ENCODE data around the gene GRXCR2.

GRXCR2 gene

GRCh38 chr5:145835848-145836239 is 37.0 kb downstream of the GRXCR2 start:
- no peak for DNase-seq (ENCODE audit: low read depth in 2 of 2)

DNA sequence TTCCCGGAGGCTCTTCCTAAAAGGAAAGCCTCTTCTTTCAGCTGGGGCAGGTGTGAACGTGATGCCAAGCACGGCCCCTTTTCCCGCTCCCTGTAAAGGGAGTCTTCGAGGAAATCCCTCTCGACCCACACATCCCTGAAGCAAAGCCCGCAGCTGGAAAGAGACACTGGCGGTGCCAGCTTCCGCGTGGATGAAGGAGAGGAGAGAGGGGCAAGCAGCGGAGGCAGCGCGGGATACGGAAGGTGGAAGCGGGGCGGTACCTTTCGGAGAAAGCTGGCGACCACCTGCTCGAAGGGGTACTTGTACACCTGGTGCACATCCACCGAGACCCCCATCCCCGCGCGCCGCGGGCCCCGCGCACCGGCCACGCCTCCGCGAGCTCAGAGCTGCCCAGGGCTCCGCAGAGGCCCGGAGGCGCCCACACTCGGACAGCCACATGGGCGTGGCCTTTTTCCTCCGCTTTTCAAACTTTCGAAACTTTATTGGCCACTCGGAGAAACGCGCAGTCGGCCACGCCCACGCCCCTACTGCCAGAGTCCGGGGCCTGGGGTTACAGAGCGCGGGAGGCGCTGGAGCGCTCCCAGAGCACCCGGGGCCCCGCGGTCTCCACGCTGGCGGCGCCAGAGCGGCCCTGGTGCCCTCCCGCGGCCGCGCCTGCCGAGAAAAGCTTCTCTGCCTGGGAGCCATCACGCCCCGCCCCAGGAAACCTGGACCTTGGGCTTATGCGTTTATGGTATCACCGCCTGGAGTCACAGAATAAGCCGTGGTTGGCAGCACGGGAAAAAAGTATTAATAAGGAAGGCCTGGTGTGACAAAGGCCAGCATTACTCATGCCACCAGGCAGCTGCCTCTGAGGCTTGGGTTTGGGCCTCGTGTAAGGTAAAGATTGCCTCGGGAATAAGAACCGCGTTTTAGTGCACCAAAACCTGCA is 37.6 kb downstream of the GRXCR2 start, which contains the start of gene PRELID2:
Gene PRELID2 (minus strand): TSS at position 426 of the 931 bp plus-strand sequence. CDS start 91 bp downstream, at position 335.
- peak in 1 of 2 donors; percentile 2 for DNase-seq (ENCODE audit: low read depth in 2 of 2)

DNA sequence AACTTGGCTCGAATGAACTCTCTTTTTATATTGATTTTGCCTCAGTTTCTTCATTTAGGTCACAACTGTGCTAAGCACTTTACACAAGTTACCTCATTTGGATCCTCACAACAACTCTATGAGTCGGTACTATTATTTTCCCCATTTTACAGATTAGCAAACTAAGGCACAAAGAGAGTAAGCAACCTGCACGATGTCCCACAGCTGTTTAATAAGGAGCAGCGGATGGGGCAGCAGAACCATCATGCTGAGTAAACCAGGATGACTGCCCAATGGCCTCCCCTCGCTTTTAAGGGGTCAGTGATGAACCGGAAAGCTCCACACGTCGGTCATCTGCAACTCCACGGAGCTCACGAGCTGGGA is 38.3 kb downstream of the GRXCR2 start:
- DNase-seq (ENCODE audit: low read depth in 2 of 2) = no peak

- DNase-seq (ENCODE audit: low read depth in 2 of 2) = no peak
Observed at GRCh38 chr5:145833631-145834200, 39.1 kb downstream of the GRXCR2 start.

DNA sequence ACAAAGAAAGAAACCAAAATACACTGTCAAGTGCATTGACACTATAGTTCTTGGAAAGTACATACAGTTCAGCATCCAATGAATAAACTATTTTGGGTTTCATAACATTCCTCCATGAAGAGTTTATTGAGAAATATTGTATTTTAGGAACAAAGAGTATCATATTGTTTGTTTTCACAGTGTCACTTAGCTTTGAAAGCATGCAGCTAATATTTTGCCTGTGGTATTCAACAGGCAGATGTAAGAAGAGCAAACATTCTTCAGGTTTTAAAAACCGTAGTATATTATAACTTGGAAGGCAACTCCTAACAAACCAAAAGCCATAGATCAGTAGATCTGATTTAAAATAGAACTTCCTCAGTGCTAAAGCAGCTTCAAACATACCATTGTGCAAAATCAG is 42.2 kb downstream of the GRXCR2 start:
- no peak for DNase-seq (ENCODE audit: low read depth in 2 of 2)

GRCh38 chr5:145829708-145830361 is 43.0 kb downstream of the GRXCR2 start:
- DNase-seq (ENCODE audit: low read depth in 2 of 2) = no peak

DNA sequence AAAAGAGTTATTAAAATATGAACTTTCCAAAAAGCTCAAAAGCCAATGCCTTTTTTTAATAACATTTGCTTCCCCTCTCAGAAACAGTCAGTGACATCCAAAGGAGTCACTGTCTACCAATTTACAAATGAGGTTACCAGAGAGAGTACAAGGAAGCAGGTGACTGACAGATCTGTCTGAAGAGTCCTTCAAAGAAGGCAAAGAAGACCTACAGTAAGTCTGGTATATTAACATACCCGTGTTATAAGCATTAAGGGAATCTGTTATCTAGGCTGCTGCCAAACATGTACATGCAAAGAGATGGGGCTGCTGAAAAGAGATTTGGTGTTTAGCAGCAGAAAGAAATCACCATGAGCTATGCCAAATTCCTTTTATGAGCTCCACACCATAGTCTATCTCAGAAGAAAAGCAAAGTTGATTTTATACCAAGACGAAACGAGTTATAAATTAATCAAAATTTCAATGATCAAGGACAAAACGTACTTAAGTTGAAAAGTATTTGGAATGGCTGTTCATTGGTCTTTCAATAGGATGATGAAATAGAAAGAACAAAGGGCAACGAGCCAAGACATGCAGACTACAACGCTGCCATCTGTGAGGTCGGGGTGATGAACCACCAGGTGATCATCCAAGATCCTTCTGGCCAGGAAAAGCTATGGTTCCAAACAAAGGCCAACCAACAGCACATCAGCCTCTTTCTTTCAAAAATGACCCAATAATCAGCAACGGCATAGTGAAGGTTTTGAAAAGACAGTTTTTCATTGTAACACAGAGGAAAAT is 45.7 kb downstream of the GRXCR2 start:
- no peak for DNase-seq (ENCODE audit: low read depth in 2 of 2)

DNA sequence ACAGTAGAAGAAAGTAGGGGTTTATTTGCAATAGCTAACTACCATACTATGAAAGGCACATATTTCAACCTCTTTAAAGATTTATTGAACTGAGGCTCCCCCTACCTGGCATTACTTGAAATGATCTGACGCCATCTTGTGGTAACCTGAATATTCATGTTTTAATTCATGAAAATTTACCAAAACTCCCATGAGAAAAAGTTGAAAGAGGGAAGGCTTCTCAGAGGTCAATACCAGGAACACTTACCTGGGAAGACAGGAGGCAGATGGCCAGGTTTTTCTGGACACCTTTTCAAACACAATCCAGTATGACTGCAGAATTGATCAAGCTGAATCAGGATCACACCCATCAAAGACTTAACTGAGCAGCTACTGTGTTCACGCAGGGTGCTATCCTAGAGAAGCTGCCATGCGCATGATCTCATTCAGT is 47.0 kb downstream of the GRXCR2 start:
- DNase-seq (ENCODE audit: low read depth in 2 of 2) = no peak

GRCh38 chr5:145824040-145824439 is 48.8 kb downstream of the GRXCR2 start:
- DNase-seq (ENCODE audit: low read depth in 2 of 2) = no peak

DNA sequence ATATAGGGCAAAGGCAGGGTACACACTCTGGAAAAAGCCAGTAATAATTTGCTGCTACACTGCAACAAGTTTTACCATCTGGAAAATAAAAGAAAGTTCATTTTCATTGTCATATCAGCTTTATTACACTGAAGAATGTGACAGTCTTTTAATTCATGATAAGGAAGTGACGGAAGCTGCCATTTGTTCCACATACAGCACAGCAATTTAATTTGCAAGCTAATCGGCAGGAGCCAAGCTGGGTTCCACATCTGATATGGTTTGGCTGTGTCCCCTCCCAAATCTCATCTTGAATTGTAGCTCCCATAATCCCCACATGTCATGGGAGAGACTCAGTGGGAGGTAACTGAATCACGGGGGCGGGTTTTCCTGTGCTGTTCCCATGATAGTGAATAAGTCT is 54.2 kb downstream of the GRXCR2 start:
- no peak for DNase-seq (ENCODE audit: low read depth in 2 of 2)

DNA sequence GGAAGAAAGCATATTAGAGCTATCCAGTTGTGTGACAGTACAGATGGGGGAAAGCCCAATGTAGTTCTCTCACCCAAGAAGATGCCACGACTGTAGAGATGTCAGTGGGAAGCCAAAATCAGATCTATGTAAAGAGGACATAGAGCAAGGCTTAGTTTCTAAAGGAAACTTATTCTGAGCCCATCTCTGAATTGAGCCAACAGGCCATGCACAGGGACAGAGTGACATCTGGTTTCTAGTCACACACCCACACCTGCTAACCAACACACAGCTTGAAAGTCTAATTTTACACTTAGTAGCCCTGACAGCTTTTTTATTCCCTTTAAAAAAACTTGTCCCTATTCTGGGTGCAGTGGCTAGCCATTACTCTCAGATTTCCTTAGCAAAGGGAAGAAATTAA is 59.9 kb downstream of the GRXCR2 start:
- DNase-seq (ENCODE audit: low read depth in 2 of 2) = no peak

DNA sequence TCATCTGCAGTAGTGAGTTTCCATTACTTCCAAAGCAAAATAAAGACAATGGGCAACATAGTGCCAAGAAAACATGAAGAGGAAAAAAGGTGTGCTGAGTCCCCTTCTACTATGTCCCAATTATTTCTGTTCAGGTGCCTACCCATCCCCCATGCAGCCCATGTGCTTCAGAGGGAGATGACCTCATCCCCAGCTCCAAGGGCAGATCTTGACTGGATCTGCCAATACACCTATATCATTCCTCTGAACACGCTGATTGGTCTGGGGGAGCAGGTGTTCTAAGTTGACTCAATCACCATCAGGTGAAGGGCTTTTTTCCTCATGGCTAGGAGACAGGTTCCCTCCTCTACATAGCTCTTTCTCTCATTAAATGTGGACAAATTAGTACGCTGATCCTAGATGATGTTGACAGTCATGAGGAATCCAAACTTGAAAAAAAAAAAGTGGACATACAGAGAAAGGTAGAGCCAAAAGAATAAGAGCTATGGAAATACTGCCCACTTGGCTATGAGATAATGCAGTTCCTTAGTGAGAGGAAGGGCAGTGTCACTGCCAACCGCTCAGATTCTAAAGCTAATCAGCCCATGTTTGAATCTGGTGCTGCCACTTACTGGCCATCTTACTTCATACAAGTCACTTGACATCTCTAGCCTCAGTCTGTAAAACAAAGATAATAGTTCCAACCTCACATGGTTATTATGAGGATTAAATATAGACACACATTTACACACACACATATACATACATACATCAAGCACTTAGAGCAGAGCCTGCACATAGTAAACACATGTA is 60.8 kb downstream of the GRXCR2 start:
- no peak for DNase-seq (ENCODE audit: low read depth in 2 of 2)
